GM12872 (cell line): Measurements from ENCODE around the gene SPRTN.

Experiments
- CTCF ChIP-seq: IDR thresholded peaks from 3 replicates; pipeline ENCODE4 v1.5.1; 2011; ENCODE audit warnings: low read depth, mild to moderate bottlenecking, low read length, moderate library complexity; ENCODE audit not compliant: insufficient read depth

SPRTN gene

DNA sequence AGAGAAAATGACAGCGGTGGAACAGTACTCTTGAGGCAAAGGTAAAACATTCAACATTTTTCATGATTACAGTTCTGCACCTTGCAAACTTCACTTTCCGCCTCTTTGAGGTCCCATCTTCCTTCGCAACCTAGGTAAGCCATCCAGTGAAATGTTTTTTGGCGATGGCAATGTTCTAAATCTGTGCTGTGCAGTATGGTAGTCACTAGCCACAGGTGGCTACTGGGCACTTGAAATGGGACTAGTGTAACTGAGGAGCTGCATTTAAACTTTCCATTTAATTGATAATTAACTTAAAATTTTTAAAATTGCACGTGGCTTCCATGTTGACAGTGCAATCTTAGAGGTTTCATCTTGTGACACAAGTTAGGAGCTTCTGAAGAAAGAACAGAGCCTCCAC, 13.4 kb upstream of the SPRTN start:
- TF ChIP-seq CTCF, result no peak

- no peak for TF ChIP-seq CTCF
These were observed 11.8 kb upstream of the SPRTN start for GRCh38 chr1:231326248-231326647.

DNA sequence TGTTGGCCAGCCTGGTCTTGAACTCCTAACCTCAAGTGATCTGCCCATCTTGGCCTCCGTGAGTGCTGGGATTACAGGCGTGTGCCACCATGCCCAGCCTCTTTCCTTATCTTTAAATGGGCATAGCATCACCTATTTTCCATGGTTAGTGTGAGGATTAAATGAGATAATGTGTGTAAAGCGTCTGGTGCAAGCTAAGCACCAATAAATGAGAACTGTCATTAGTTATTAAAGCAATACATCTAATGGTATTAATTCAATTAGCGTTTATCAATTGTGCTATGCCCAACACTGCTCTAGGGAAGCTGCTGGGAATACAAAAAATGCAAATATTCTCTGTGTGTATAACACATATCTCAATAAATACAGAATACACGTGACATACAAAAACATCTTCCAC, 10.5 kb upstream of the SPRTN start:
- no peak for TF ChIP-seq CTCF

GRCh38 chr1:231329483-231329882, 8.6 kb upstream of the SPRTN start:
- TF ChIP-seq CTCF, result no peak

GRCh38 chr1:231332761-231333160, 5.3 kb upstream of the SPRTN start:
- TF ChIP-seq CTCF, result no peak

- no peak for TF ChIP-seq CTCF
These were observed 3.9 kb upstream of the SPRTN start for GRCh38 chr1:231334079-231334666.

DNA sequence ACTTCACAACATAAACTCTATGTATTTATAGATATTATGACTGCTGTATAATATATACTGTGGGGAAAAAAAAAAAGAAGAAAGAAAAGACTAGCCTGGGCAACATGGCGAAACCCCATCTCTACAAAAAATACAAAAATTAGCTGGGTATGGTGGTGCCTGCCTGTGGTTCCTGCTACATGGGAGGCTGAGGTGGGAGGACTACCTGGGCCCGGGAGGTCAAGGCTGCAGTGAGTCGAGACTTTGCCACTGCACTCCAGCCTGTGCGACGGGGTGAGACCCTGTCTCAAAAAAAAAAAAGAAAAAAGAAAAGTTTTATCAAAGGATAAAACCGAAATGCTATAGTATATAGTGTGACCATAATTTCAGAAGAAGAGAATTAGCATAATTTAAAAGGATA, 3.1 kb upstream of the SPRTN start:
- no peak for TF ChIP-seq CTCF
